H9 (cell line): Measurements from ENCODE around the gene OXSR1. TPM values are rescaled to one million over a fixed set of nuclear protein-coding genes. Genes with fewer than 3 reads are reported as not detected.

Experiments used
- DNase-seq: peaks from one replicate; pipeline ENCODE4 v3.0.0-alpha.2; 2017
- H2AFZ ChIP-seq: one replicate; pipeline ENCODE4 v1.6.1; 2013; ENCODE audit warnings: mild to moderate bottlenecking, low read length, control low read depth, moderate library complexity
- H2AK5ac ChIP-seq: 2 replicates; pipeline ENCODE4 v1.6.1; 2013; ENCODE audit warnings: low read length, control low read depth, mixed read lengths; ENCODE audit not compliant: insufficient read length
- H2BK120ac ChIP-seq: one replicate; pipeline ENCODE4 v1.6.1; 2013; ENCODE audit warnings: low read depth, mild to moderate bottlenecking, low read length, control low read depth, inconsistent platforms; ENCODE audit not compliant: poor library complexity, severe bottlenecking
- H2BK12ac ChIP-seq: 2 replicates; pipeline ENCODE4 v1.6.1; 2013; ENCODE audit warnings: low read length, control low read depth, mixed read lengths, low read depth; ENCODE audit not compliant: insufficient read length
- H2BK15ac ChIP-seq: 2 replicates; pipeline ENCODE4 v1.6.1; 2013; ENCODE audit warnings: low read depth, low read length, control low read depth
- H2BK20ac ChIP-seq: one replicate; pipeline ENCODE4 v1.6.1; 2013; ENCODE audit warnings: low read depth, mild to moderate bottlenecking, low read length, control low read depth, inconsistent platforms; ENCODE audit not compliant: poor library complexity, severe bottlenecking
- H2BK5ac ChIP-seq: 2 replicates; pipeline ENCODE4 v1.6.1; 2013; ENCODE audit warnings: low read length, control low read depth, mixed read lengths; ENCODE audit not compliant: insufficient read length
- H3K14ac ChIP-seq: 2 replicates; pipeline ENCODE4 v1.6.1; 2013; ENCODE audit warnings: low read length, control low read depth; ENCODE audit not compliant: insufficient read depth
- H3K18ac ChIP-seq: 2 replicates; pipeline ENCODE4 v1.6.1; 2013; ENCODE audit warnings: low read depth, mild to moderate bottlenecking, mixed read lengths, low read length, control low read depth; ENCODE audit not compliant: insufficient read length
- H3K23ac ChIP-seq: 2 replicates; pipeline ENCODE4 v1.6.1; 2013; ENCODE audit warnings: low read length, control low read depth, mixed read lengths, low read depth; ENCODE audit not compliant: insufficient read length
- H3K23me2 ChIP-seq: 2 replicates; pipeline ENCODE4 v1.6.1; 2013; ENCODE audit warnings: low read depth, mild to moderate bottlenecking, mixed read lengths, low read length, control low read depth; ENCODE audit not compliant: insufficient read length, poor library complexity, severe bottlenecking
- H3K27ac ChIP-seq: 2 replicates; pipeline ENCODE4 v1.5.1; 2013; ENCODE audit warnings: low read length, control low read depth, mixed read lengths, low read depth; ENCODE audit not compliant: insufficient read length
- H3K27me3 ChIP-seq: 2 replicates; pipeline ENCODE4 v1.6.1; 2013; ENCODE audit warnings: low read length, control low read depth, inconsistent platforms; ENCODE audit not compliant: insufficient read depth
- H3K4ac ChIP-seq: 2 replicates; pipeline ENCODE4 v1.6.1; 2013; ENCODE audit warnings: low read depth, mild to moderate bottlenecking, control low read depth, inconsistent platforms, low read length, moderate library complexity
- H3K4me1 ChIP-seq: 2 replicates; pipeline ENCODE4 v1.6.1; 2013; ENCODE audit warnings: low read length, control low read depth, inconsistent platforms; ENCODE audit not compliant: insufficient read depth
- H3K4me2 ChIP-seq: 2 replicates; pipeline ENCODE4 v1.6.1; 2013; ENCODE audit warnings: low read length, control low read depth, mixed read lengths; ENCODE audit not compliant: insufficient read length, insufficient read depth
- H3K56ac ChIP-seq: 2 replicates; pipeline ENCODE4 v1.6.1; 2013; ENCODE audit warnings: low read depth, mild to moderate bottlenecking, mixed read lengths, low read length, control low read depth; ENCODE audit not compliant: insufficient read length
- H3K79me1 ChIP-seq: 2 replicates; pipeline ENCODE4 v1.6.1; 2013; ENCODE audit warnings: low read depth, mild to moderate bottlenecking, moderate library complexity, low read length, control low read depth, inconsistent platforms; ENCODE audit not compliant: insufficient read depth, poor library complexity, severe bottlenecking
- H3K79me2 ChIP-seq: 2 replicates; pipeline ENCODE4 v1.6.1; 2013; ENCODE audit warnings: low read length, control low read depth, inconsistent platforms; ENCODE audit not compliant: insufficient read depth
- H3K9ac ChIP-seq: 2 replicates; pipeline ENCODE4 v1.6.1; 2013; ENCODE audit warnings: low read length, control low read depth, mixed read lengths; ENCODE audit not compliant: insufficient read length; ENCODE audit errors: extremely low read depth
- H3K9me3 ChIP-seq: one replicate; pipeline ENCODE4 v1.6.1; 2013; ENCODE audit warnings: low read depth, low read length, inconsistent platforms; ENCODE audit not compliant: control insufficient read depth
- H3T11ph ChIP-seq: one replicate; pipeline ENCODE4 v1.6.1; 2013; ENCODE audit warnings: mild to moderate bottlenecking, low read length, control low read depth, inconsistent platforms
- H4K20me1 ChIP-seq: one replicate; pipeline ENCODE4 v1.6.1; 2013; ENCODE audit not compliant: control insufficient read depth, insufficient read length, insufficient read depth
- H4K5ac ChIP-seq: 2 replicates; pipeline ENCODE4 v1.6.1; 2013; ENCODE audit warnings: low read depth, mild to moderate bottlenecking, mixed read lengths, low read length, control low read depth; ENCODE audit not compliant: insufficient read length
- H4K8ac ChIP-seq: replicated peaks from 2 replicates; pipeline ENCODE4 v1.6.1; 2013; ENCODE audit warnings: low read length, control low read depth, mixed read lengths, low read depth; ENCODE audit not compliant: insufficient read length
- H4K91ac ChIP-seq: 2 replicates; pipeline ENCODE4 v1.6.1; 2013; ENCODE audit warnings: low read depth, mild to moderate bottlenecking, moderate library complexity, mixed read lengths, low read length, control low read depth; ENCODE audit not compliant: insufficient read length
- H3K27ac Mint-ChIP-seq, 3 experiments: 2 replicates in 2 of 3; 3 replicates in 1 of 3; pipeline ENCODE4 v1.8.0; 2020 to 2021; ENCODE audit warnings: mixed read lengths in 3 of 3, mild to moderate bottlenecking in 1 of 3, moderate library complexity in 1 of 3
- H3K27me3 Mint-ChIP-seq: 2 replicates; pipeline ENCODE4 v1.8.0; 2021; ENCODE audit warnings: low read depth, mild to moderate bottlenecking, moderate library complexity, mixed read lengths
- H3K36me3 Mint-ChIP-seq, 3 experiments: 2 replicates in 2 of 3; 3 replicates in 1 of 3; pipeline ENCODE4 v1.8.0; 2020 to 2021; ENCODE audit warnings: low read depth in 3 of 3, mixed read lengths in 3 of 3; ENCODE audit not compliant: insufficient read depth in 1 of 3
- H3K4me1 Mint-ChIP-seq, 2 experiments: 2 replicates each; pipeline ENCODE4 v1.8.0; 2020; ENCODE audit warnings: mixed read lengths in 2 of 2
- H3K4me3 Mint-ChIP-seq, 2 experiments: 2 replicates in 1 of 2; 3 replicates in 1 of 2; pipeline ENCODE4 v1.8.0; 2020 to 2021; ENCODE audit warnings: mild to moderate bottlenecking in 2 of 2, mixed read lengths in 2 of 2, moderate library complexity in 1 of 2
- H3K9me3 Mint-ChIP-seq, 2 experiments: 2 replicates in 1 of 2; 3 replicates in 1 of 2; pipeline ENCODE4 v1.8.0; 2020; ENCODE audit warnings: mild to moderate bottlenecking in 2 of 2, mixed read lengths in 2 of 2, moderate library complexity in 1 of 2
- WGBS: extraction: QIAGEN DNeasy Blood & Tissue Kit; methylation state at CpG from one replicate; pipeline ENCODE4 v1.1.7; 2013; ENCODE audit warnings: missing lambda C conversion rate, low lambda C conversion rate, mixed read lengths; ENCODE audit not compliant: insufficient read length; ENCODE audit errors: extremely low coverage; 5-methylcytosine and 5-hydroxymethylcytosine counted together
- total RNA-seq: library from RNA; stranded (reverse); gene quantifications from 2 replicates; pipeline ENCODE4 v1.2.1, GENCODE V29; 2021
- TF ChIP-seq, protein P1 (sequence below): fragments of 200-600 bp; sonication (generic); conservative IDR thresholded peaks from 3 replicates; pipeline ENCODE4 v1.8.0; 2021; ENCODE audit warnings: antibody characterized with exemption, mild to moderate bottlenecking

OXSR1 gene
- total RNA-seq, 1 experiment from 2014 or later: 54.1 TPM

DNA sequence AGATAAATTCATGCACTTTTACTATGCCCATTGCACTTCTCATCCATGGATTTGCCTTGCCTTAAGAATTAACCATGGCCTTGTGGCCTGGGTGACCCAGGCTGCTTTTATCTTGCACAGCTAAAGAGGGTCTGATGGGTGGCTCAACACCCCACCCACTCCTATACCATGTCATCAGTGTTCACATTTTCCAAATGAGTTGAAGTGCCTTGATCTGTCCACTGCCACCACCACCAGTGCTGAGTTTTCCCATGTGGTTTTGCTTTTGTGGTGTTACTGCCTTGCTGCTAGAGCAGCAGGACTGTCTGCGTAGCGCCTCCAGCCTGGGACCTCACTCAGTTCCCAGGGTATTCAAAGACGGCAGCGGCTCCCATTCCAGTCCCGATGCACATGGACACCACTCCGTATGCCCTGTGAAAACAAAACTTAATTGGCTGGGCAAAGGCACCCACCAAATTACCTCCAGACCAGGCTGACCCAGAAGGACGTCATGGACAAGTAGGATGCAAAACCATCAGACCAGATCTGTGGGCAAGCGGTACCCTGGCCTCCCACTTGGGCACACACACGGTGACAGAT lies 42.5 kb upstream of the OXSR1 start:
- Mint-ChIP-seq H3K4me1 (peaks cover 0 to 3% of the 10 kb centered on the region in 2 experiments; a peak in 1 of 4 replicates), H3K27me3 (peaks cover 3% of the 10 kb centered on the region; the same call in 1 of the 2 replicates), H3K4me3 (no peak overlapping the region), H3K27ac (no peak overlapping the region), H3K36me3 (peaks cover 43 to 87% (median 65%) of the 10 kb centered on the region in 3 experiments; a peak in 6 of 7 replicates), H3K9me3 (no peaks in the 10 kb centered on the region)
- no peak overlapping the region for H4K5ac ChIP-seq
- H2AFZ ChIP-seq: no peak overlapping the region
- no peak overlapping the region for H2BK12ac ChIP-seq
- no peak overlapping the region for H3K4me2 ChIP-seq
- no peaks in the 10 kb centered on the region for H3K79me1 ChIP-seq
- no peaks in the 10 kb centered on the region for H3K23me2 ChIP-seq
- no peak overlapping the region for H3K14ac ChIP-seq
- no peak overlapping the region for H2BK15ac ChIP-seq
- H3K27ac ChIP-seq: no peak overlapping the region
- H3K23ac ChIP-seq: no peak overlapping the region
- no peak overlapping the region for H2AK5ac ChIP-seq
- no CpG with 5 or more reads among the region's 9 CpGs for WGBS
- no peak overlapping the region for H3K9ac ChIP-seq
- H3K4ac ChIP-seq: no peak overlapping the region
- H4K20me1 ChIP-seq: no peaks in the 10 kb centered on the region
- no peaks in the 10 kb centered on the region for H3K4me1 ChIP-seq
- no peak overlapping the region for H4K91ac ChIP-seq
- no peak overlapping the region for H2BK20ac ChIP-seq
- H3K18ac ChIP-seq: no peak overlapping the region
- H3T11ph ChIP-seq: no peak overlapping the region
- H3K56ac ChIP-seq: no peak overlapping the region
- no peaks in the 10 kb centered on the region for H3K79me2 ChIP-seq
- H2BK120ac ChIP-seq: no peak overlapping the region
- no peaks in the 10 kb centered on the region for H3K9me3 ChIP-seq
- TF ChIP-seq, protein P1, sequence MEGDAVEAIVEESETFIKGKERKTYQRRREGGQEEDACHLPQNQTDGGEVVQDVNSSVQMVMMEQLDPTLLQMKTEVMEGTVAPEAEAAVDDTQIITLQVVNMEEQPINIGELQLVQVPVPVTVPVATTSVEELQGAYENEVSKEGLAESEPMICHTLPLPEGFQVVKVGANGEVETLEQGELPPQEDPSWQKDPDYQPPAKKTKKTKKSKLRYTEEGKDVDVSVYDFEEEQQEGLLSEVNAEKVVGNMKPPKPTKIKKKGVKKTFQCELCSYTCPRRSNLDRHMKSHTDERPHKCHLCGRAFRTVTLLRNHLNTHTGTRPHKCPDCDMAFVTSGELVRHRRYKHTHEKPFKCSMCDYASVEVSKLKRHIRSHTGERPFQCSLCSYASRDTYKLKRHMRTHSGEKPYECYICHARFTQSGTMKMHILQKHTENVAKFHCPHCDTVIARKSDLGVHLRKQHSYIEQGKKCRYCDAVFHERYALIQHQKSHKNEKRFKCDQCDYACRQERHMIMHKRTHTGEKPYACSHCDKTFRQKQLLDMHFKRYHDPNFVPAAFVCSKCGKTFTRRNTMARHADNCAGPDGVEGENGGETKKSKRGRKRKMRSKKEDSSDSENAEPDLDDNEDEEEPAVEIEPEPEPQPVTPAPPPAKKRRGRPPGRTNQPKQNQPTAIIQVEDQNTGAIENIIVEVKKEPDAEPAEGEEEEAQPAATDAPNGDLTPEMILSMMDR: no peak
- no peak for DNase-seq
- no peaks in the 10 kb centered on the region for H3K27me3 ChIP-seq
- no peak overlapping the region for H4K8ac ChIP-seq
- no peak overlapping the region for H2BK5ac ChIP-seq
